Stomach (tissue), 4 donors: Measurements from ENCODE around the gene ERVW-1.

Experiments
- POLR2A ChIP-seq, 4 donors: fragments of 450-650 bp; IDR thresholded peaks; one replicate each; pipeline ENCODE4 v1.6.1; 2016; ENCODE audit warnings: antibody characterized with exemption in 4 of 4, control low read depth in 2 of 4, mild to moderate bottlenecking in 1 of 4, moderate library complexity in 1 of 4
- TF ChIP-seq, protein P1 (sequence below), 7 experiments: fragments of 450-650 bp in 4 of 7; fragments of 200-600 bp in 3 of 7; sonication (generic) in 3 of 7; IDR thresholded peaks; one replicate each; pipeline ENCODE4 v1.5.1; 2016 to 2019; ENCODE audit warnings: antibody characterized with exemption in 7 of 7, control low read depth in 2 of 7, mild to moderate bottlenecking in 1 of 7

DNA sequence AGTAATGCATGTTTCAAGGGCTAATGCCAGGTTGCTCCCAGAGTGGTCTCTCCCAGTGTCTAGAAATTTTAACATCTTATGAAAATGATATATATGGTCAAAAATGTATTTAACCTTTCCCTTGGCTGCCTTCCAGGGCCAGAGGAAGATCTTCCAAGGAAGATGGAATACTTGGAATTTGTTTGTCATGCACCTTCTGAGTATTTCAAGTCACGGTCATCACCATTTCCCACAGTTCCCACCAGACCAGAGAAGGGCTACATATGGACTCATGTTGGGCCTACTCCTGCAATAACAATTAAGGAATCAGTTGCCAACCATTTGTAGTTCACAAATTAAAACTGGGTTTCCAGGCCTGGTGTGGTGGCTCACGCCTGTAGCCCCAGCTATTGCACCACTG is 21.5 kb downstream of the ERVW-1 start:
- TF ChIP-seq, protein P1, sequence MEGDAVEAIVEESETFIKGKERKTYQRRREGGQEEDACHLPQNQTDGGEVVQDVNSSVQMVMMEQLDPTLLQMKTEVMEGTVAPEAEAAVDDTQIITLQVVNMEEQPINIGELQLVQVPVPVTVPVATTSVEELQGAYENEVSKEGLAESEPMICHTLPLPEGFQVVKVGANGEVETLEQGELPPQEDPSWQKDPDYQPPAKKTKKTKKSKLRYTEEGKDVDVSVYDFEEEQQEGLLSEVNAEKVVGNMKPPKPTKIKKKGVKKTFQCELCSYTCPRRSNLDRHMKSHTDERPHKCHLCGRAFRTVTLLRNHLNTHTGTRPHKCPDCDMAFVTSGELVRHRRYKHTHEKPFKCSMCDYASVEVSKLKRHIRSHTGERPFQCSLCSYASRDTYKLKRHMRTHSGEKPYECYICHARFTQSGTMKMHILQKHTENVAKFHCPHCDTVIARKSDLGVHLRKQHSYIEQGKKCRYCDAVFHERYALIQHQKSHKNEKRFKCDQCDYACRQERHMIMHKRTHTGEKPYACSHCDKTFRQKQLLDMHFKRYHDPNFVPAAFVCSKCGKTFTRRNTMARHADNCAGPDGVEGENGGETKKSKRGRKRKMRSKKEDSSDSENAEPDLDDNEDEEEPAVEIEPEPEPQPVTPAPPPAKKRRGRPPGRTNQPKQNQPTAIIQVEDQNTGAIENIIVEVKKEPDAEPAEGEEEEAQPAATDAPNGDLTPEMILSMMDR (IDR thresholded peaks at IDR 0.05): no peak
- TF ChIP-seq POLR2A (IDR thresholded peaks at IDR 0.05): no peak
